Hematopoietic multipotent progenitor cell treated with erythropoietin and hydrocortisone succinate and interleukin-3 and kit ligand, for 6 days (in vitro differentiated cells): ENCODE results near the gene ATG7.
"Not testable (repeated sequence)": the region's sequence is repeated elsewhere in the genome, so short reads cannot be mapped to it uniquely, and the experiment has no call there.

ENCODE experiments used
- DNase-seq: peaks from one replicate; pipeline ENCODE4 v3.0.0-alpha.2; 2015

Gene ATG7

DNA sequence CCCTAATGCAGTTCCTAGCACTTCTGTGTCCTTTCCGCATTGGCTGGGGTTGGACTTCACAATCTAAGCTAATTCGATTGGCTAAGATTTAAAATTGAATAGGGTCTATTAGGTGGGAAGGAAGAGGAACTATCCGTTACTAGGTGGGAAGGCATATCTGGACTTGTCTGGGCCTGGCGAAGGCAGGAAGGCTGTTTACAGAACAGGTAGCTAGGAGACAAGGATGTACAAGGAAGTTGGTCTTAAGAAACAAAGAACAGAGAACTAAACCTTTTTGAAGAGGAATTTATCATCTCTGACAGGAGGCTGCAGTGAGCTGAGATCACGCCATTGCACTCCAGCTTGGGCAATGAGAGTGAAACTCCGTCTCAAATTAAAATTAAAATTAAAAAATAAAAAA lies 17.3 kb upstream of the ATG7 start:
- DNase-seq, result no peak

DNA sequence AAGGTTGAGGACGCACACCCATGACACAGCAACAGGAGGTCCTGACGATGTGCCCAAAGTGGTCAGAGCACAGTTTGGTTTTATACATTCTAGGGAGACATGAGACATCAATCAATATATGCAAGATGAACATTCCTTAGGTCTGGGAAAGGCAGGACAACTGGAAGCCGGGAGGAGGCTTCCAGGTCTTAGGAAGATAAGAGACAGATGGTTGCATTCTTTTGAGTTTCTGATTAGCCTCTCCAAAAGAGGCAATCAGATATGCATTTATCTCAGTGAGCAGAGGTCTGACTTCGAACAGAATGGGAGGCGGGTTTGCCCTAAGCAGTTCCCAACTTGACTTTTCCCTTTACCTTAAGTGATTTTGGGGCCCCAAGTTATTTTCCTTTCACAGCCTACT lies 16.7 kb upstream of the ATG7 start:
- DNase-seq, result not testable (repeated sequence)

- no peak for DNase-seq
Observed at GRCh38 chr3:11258958-11259357, 13.2 kb upstream of the ATG7 start.

- peak; percentile 16 for DNase-seq
Observed at GRCh38 chr3:11260460-11260859, 11.7 kb upstream of the ATG7 start.

GRCh38 chr3:11269007-11269406 lies 3.2 kb upstream of the ATG7 start:
- no peak for DNase-seq

GRCh38 chr3:11272906-11273574 lies 843 bp downstream of the ATG7 start:
- peak; percentile 38 for DNase-seq

DNA sequence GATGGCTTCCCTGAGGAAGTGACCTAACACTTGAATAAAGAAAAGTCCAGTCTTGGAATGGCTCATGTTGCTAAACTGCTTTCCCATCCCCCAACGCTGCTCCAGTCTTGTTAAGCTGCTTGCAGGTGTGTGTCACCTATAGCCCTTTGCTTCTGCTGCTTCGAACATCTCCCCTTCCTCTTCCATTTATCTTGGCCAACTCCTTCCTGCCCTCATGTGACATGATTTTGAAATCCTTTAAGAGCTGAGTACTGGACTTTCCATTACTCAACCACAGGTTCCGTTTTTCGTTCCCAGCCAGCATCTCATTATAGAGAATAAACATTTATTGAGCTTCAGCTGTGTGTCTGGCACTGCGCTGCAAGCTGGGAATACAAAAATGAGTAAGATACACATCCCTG lies 1.7 kb downstream of the ATG7 start:
- DNase-seq, result peak; percentile 58

- DNase-seq, result no peak
Observed at GRCh38 chr3:11274566-11275142, 2.5 kb downstream of the ATG7 start.

GRCh38 chr3:11275926-11276325 lies 3.7 kb downstream of the ATG7 start:
- no peak for DNase-seq

- DNase-seq, result no peak
Observed at GRCh38 chr3:11276901-11277300, 4.7 kb downstream of the ATG7 start.

DNA sequence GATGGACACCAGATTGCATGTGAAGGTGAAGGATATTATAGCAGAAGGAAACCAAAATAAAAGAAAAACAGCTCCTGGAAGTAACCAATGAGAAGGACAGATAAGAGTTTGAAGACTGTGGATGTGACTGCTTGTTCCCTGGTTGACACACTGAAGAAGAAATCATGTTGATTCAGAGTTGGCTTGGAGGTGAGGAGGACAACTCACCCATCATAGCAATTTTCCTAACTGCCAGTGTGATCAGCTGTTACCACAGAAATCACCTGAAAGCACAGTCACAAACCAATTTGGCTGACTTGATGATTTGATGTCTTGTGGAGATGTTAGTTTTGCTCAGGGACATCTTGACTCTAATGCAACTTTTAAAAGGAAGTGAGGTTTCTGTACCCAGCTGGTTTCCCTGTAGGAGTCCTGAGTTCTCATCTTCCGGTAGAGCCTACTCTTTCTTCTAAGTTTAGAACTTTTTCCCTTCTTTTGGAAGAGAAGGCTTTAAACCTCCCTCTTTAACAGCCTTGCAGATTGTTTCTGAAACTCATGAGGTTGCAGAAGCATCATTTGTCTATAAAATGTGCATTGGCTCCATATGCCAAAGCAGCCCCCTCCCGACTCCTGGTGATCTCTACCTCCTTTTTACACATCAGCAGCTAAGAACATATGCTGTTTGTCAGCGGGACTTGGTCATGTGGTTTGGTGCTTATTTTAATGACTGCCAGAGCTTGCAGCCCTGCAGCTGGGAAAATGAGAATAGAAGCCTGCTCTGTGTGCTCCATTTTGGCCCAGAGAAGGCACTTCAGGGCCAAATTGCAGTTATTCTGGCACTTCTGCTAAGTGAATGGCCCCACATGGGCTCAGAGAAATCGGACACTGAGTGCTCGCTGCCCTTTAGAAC lies 10.3 kb downstream of the ATG7 start:
- no peak for DNase-seq

GRCh38 chr3:11283139-11283475 lies 10.9 kb downstream of the ATG7 start:
- no peak for DNase-seq

GRCh38 chr3:11284011-11284410 lies 11.8 kb downstream of the ATG7 start:
- no peak for DNase-seq

DNA sequence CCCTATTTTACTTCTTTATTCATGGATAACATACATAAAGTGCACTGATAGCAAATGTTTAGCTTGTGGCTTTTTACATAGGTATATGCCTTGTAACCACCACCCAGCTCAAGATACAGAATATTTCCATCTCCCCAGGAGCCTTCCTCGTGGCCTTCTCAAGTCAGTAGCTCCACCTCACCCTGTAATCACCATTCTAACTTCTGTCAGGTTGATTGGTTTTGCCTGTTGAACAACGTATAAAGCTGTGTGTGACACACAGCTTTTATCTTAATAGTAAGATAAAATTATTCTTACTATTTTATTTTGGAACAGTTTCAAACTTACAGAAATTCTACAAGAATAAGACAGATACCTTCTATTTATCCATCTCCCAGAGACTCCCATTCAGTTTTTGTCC lies 13.3 kb downstream of the ATG7 start:
- no peak for DNase-seq

- no peak for DNase-seq
Observed at GRCh38 chr3:11287404-11287803, 15.2 kb downstream of the ATG7 start.

DNA sequence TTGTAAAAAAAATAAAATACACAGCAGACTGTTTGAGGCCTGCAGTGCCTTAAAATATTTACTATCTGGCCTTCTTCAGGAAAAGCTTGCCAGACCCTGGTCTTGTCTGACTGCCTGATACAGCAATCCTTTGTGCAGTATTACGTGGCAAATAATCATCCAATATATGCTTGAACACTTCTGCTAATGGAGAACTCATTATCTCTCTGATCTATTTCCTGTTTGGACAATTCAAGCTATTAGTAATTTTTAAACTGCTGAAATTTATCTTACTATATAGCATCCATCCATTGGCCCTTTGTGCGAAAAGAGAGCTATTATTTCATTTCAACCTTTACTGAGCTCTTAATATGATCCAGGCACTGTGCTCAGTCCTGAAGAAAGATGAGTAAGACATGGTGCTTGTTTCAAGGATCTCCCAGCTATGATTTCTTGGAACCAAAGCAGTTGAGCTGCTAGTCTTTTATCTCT lies 15.9 kb downstream of the ATG7 start:
- peak; percentile 23 for DNase-seq

- DNase-seq, result peak; percentile 65
Observed at GRCh38 chr3:11288786-11289637, 16.8 kb downstream of the ATG7 start.

DNA sequence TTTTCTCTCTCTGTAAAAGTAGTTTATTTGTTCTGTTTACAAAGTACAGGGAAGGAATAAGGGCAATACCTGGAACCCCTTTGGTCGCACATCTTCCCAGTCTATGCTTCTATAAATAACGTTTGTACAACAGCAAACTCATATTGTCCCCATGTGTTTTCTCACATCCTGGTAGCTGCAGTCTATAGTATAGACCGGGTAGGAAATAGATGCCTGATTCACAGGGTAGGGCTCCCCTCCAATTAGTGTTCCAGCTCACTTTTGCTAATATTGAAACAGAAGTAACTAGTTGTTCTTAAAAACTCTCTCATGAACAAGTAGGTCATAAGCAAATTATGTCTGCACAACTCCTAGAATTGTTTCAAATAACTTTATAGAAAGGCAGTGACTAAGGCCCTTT lies 17.7 kb downstream of the ATG7 start:
- no peak for DNase-seq

GRCh38 chr3:11290743-11291680 lies 18.8 kb downstream of the ATG7 start:
- DNase-seq, result peak; percentile 56

DNA sequence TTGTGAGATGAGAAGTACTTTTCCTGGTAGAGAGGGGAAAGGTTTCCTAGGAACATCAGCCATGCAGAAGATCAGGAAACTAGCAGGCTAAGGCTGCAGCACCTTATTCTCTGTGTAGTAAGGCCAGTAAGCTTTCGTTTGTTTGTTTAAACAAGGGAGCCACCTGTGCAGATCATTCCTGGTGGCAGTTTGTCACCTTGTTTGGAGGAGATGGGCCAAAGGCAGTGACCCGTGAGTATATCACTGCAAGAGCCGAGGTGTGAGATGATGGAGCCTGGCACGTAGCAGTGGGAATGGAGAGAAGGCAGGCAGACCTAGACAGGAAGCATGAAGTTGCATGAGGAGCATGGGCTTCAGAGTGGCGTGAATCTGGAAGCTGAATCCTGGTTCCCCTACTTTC lies 19.6 kb downstream of the ATG7 start:
- no peak for DNase-seq

DNA sequence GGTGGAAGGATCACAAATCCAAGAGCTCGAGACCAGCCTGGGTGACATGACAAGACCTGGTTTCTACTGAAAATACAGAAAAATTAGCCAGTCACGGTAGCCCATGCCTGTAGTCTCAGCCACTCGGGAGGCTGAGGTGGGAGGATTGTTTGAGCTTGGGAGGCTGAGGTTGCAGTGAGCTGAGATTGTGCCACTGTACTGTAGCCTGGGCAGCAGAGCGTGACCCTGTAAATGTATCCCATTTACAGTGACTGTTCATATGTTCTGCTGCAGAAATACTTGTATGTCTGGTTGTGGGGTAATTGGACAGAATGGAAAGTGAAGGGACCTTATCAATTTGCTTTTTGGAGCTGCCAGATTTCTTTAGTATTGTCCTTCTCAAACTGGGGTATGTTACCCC lies 24.9 kb downstream of the ATG7 start:
- no peak for DNase-seq

DNA sequence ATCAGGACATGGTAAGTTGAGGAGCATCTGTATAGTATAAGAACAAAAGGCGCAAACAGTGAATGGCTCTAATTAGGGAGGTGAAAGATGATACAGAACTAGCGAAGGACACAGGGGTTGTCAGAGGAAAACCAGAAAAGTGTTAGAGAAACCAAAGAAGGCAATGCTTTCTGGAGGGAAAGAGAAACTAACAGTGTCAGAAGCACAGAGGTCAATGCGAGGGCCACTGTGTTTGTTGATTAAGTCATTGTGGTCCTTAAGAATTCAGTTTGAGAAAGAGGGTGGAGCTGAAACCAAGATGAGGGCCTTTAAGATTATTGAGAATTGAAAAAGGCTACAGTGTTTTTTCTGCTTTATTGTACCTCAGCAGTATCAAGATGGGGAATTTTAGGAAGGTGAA lies 28.8 kb downstream of the ATG7 start:
- no peak for DNase-seq
